ENCODE measurements around the gene TMEM140.
A peak's percentile ranks its signal among the peaks of the same experiment; 100 is the strongest.
"Not testable (repeated sequence)": the region's sequence is repeated elsewhere in the genome, so short reads cannot be mapped to it uniquely, and the experiment has no call there.

TMEM140 gene

DNA sequence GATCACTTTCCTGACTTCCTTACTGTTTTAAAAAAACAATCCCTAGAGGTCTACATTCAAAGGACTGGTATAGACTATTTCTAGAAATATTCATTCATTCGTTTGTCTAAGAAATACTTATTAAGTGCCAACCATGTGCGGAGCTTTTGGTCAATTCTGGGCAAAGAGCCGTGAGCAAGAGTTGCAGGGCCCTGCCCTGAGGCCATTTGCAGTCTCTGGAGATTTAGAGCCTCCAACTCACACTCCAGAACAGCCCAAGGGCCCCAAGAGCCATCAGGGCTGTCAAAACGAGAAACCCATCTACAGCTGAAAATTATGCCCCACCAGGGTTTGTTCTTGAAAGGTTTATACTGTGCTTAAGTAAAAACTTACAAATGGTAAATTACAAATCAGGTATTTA, 47.3 kb downstream of the TMEM140 start:
- DNase-seq (ENCODE audit: low spot score): no peak

DNA sequence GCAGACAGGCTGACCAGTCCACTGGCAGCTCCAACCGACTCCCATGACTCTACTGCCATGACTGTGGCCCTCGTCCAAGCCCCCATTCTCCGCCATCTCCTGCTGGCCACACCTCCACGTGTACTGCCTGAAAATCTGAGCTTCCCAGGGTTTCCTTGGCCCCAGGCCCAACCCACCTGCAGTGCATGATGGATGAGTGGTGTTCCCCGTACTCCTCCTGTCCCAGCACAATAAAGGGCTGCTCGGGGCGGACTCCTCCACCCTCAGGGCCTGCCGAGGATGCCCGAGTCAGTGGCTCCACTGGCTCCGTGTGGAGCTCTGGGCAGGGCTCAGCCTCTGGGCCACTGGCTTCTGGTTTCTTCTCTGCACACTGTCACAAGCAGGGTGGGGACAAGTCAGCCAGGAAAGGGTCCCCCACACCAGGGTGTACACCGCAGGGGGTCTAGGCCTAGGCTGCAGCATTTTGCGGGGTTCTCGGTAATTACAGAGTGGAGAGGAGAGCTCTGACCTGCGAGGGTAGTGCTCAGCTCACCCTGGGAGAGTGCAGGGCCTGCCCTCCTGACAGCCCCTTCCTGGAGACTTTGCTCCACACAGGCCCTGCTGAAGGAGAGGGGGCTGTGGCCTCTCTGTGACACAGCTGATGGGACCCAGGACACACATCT, 48.2 kb downstream of the TMEM140 start:
- no peak for DNase-seq (ENCODE audit: low spot score)

DNA sequence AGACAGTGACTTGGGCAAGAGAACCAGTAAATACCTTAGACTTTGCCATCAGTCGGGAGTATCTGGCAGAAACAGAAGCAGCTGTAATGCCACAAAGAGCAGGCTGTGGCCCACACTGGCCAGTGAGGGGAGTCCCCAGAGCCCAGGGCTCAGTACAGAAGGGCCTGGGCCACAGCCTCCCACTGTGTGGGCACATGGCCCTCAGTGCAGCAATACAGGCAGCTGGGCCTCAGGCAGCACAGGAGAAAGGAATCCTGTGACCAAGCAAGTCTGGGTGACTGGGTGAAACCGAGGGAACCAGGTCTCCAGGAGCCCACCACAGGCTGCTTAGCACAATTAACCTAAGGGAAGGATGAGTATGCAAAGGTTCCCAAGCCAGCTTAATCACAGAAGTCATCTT, 49.5 kb downstream of the TMEM140 start:
- no peak for DNase-seq (ENCODE audit: low spot score)

DNA sequence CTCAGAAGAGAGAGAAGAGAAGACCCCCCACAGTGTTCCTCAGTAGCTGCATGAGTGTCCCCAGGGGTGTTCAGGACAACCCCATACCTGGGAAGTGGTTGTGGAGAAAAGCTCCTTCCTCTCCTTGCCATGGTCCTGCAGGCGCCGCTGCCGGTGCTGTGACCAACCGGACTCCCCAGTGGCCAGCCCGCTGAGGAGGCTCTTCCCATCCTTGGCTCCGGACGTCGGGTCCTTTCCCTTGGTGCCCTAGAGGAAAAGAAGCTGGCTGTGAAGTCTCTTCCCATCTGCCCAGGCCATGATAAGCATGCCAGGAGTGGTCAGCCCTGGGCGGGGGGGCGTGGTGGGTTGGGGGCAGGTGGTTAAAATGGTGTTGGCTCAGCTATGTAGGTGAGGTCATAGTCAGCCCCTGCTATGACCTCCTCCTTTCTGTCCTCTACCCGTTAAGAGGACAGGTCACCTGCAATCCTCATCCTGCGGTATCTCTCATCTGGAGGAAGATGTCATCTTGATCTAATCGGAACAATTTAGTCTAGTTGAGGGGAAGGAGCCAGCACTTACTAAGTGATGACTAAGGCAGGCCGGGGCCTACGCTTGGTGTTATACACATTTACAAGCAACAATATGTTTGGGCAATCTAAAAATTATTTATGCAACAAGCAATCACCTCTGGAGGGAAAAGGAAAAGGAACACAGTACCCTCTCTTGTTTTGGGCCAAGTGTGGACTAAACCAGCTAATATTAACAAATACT, 50.2 kb downstream of the TMEM140 start:
- no peak for DNase-seq (ENCODE audit: low spot score)

DNA sequence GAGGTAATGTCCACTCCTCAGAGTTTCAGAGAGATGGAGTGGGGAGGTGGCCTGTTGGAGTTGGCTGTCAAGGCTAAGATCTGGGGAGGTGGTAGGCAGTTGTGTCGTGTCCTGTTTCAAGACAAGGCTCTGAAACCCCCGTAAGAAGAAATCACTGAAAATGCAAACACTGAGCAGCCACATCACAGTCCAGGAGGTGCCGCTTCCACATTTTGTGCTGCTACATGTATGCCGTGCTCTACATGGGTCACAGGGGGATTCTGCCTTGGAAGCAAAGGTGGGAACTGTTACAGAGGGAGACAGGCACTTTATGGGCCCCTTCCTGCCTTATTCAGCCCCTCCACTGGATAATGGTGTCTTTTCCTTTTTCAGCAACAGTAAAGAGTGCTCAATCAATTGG, 51.6 kb downstream of the TMEM140 start:
- no peak for DNase-seq (ENCODE audit: low spot score)

DNA sequence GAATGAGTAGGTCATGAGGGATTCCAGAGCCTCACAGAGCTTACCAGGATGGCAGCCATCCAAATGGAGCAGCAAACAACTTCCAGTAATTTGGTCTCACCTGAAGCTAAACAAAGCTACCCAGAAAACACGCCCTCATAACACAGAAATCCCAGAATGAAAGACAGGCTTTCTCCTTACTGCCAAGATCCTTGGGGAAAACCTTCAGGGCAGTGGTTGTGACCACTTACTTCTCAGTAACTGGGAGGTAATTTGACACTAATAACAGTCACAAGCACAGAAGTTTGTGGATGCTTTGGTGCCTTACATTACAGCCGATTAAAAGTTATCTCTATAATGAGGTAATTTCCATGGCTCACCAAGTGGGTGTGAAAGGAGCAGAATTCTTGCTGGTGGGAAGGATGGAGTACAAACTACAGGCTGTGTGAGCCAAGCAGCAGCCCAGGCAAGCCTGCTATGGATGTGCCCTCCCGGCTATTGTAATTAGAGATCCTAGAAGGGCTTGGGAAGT, 53.0 kb downstream of the TMEM140 start:
- no peak for DNase-seq (ENCODE audit: low spot score)

DNA sequence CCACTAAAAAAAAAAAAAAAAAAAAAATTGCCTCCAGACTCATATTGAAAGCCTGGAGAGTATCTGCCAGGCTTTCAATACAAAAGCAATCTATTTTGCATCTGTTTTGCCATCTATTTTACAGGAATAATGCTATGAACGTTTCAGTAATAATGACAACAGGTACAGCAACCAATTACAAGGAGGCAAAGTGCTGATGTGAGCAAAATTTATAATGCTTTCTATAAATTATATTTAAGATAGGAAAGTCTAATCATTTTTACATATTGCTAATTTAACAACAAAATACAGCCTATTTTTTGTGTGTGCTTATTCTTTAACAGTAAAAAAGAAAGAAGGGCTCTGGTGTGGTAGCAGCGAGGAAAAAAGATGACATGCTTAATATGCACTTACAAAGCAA, 53.5 kb downstream of the TMEM140 start:
- DNase-seq (ENCODE audit: low spot score): no peak

DNA sequence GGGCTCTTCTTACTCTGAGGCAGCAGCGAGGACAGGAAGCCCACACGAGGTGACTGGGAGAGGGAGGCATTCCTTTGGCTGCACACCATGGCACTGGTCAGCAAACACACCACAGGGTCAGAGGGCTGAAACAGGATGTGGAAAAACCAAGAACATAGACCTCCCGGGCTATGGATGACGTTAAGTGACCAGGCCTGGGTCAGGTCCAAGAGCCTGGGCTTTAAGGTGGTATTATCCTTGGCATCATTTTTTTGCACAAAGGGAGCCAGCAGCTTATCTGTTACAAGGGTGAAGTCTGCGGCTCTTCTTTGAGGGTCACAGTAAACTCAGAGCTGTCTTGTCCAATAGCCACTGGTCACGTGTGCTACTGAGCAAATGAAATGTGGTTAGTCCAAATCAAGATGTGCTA, 56.5 kb downstream of the TMEM140 start:
- no peak for DNase-seq (ENCODE audit: low spot score)

DNA sequence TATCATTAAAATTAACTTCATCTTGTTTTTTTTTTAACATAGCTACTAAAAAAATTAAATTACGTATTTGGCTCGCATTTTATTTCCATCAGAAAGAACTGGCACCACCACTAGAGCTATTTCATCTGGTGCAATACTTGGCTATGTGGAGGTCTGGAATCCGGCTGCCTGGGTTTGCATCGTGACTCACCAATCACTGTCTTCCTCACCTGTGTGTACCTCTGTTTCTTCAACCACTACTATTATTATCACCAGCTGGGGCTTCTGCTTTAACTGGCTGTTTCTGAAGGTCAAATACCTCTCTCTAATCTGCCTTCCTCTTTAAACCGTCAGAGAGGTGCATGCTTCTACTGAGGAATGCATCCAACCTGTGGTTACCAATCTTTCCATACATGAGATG, 57.0 kb downstream of the TMEM140 start:
- DNase-seq (ENCODE audit: low spot score): no peak

DNA sequence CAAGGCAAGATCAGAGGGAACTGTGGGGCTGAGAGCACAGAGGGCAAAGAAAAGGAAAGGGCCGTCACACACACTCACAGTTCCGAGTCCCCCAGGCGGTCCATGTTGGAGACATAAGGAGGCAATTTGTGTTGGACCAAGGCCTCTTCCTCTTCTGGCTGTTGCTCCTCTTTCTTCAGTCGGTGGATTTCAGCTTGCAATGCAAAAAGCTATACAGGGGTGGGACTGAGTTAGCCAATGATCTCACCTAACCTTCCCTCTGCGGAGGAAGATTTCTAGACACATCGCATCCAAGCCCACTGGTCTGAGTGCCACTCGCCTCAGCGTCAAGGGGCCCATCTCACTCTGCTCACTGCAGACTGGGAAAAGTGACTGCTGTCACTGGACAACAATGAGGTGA, 58.0 kb downstream of the TMEM140 start:
- DNase-seq (ENCODE audit: low spot score): no peak

DNA sequence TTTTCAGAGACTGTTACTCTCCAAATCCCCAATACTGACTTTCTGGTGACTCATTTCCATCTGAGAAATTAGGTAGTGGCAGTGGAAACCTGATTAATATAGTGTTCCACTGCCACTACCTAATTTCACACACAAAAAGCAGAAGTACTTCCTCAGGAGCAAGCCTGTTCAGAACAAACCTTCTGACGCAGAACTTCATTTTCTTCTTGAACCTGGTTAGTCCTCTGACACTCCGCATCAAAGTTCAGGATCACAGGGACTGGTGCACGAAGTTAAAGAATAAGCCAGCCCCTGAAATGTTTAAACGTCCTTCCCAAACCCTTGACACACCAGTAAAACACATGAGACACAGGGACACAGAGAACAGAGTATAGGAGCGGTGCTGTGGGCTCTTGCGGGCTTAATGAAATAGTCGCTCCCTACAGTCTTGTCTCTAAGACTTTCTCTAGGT, 59.1 kb downstream of the TMEM140 start:
- no peak for DNase-seq (ENCODE audit: low spot score)

DNA sequence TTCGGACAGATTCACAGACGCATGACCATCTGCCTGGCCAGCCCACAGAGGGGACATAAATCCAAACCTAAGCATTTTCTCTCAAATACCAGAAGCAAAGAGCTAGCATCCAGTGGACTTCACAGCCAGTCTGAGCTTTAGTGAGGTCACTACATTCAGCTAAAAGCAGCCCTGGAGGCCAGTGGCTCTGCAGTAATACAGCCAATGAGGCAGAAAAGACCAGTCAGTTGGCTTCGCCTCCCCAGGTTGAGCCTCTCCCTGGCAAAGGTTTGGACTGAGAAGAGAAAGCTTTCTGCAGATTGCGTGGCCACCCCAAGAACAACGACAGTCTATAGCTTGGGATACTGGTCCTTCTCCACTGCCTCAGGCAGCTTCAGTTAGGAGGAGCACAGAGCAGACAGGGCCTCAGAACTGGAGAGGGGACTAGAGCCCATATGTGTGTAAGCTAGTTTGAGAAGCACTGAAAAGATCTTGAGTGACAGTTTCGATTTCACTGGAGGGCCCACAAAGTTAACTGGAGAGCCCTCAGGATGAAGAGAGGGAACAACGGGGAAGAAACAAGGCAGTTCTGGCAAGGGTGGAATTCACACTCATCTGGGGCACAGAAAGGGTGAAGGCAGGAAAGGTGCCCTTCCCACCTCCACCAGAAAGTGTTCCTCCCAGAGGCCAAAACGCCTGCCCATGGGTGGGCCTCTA, 59.7 kb downstream of the TMEM140 start:
- no peak for DNase-seq (ENCODE audit: low spot score)

DNA sequence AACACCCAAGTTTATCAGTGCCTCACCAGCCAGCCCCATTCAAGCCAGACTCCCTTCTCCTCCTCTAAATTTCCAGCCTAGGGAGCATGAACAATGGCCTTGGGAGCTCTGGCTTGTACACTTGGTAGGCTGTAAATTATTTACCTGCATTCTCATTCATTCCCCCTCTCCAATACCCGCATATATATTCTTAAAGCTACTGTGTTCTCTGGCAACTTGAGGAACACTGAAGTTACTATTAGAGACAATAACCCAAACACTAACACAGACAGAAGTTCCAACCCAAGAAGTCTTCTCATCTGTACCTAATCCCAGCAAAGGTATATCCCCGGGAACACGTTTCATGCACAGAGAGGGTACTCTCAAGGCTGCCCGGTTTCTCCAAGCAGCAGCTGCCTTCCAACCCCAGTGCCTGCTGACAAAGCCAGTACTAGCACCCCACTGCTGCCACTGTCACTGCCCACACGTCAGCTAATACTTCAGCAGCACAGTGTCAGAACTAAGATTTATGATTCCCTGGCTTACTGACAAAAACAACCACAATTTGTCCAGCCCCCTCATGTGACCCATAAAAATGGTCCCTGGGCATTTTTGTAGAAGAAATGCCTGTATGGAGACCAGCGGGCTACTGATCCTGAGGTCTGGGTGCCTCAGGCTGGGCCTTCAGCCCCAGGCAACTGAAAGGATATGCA, 60.4 kb downstream of the TMEM140 start:
- DNase-seq (ENCODE audit: low spot score): no peak

DNA sequence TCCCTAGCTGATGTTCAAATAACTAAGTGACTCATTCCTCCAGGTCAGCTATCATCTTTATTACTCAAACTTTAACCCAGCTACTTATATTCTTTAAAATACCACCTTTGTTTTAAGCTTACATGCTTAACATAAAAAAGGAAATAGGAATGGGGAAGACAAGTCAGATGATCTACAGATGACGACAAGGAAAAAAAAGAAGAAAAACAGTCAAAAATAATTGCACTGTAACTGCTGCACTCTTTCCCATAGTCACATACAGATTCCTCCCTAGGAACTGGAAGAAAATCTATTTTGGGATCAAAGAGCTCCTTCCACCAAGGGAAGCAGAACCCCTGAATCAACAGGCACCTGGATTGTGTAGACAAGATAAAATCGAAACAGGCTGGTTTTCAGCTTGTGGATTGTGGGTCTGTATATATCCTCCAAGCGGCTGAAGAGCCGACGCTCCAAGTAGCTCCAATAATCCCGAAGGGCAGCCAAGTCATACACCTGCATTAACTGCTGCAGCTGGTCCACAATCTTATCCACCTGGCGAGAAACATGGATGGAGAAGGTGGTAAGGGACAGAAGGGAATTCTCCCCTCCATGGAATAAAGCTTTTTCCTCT, 61.5 kb downstream of the TMEM140 start:
- no peak for DNase-seq (ENCODE audit: low spot score)

DNA sequence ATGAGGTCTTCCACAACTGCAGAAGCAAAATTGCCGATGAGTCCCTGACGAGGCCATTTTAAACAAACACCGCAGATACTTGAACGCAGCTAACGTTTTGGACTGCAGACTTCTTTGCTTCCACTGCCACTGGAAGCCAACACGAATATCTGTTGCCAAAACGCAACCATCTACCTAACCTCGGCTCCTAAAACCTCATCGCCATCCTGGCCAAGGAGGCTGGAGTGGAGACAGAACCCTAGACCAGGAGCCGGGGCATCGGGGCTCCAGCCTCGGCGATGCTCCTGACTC, 63.0 kb downstream of the TMEM140 start:
- peak; percentile 73 for DNase-seq (ENCODE audit: low spot score)

DNA sequence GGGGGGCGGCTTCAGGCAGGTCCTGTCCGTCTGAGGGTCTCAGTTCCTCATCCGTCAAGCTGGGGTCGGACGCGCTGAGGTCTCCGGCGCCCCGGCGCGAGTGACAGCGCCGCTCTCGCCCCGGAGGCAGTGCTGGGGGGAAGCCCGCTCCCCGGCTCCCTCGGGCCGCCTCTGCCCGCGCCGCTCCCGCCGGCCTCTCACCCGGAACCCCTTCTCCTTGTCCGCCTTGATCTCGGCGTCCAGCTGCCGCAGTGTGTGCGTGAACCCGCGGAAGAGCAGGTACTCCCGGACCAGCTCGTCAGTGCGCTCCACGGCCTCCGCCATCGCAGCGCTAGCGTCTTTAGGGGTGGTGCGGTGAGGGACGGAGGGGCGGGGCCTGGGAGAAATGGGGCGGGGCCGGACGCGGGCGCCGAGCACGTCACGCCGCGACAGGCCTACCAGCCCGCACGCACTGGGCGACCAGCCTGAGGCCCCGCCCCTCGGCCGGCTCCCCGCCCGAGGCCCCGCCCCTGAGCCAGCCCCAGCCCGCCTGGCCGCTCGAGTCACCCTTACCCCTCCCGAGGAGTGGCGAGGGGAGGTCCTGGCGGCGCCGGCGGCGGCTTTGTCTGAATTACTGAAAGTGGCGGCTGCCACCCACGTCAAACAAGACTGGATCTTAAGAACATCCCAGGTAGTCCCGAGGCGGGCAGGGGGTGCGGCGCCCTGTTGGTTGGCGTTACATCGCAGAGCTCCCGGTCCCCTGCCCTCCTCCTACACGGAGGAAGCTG, 63.5 kb downstream of the TMEM140 start, which contains the start of gene WDR91:
Gene WDR91, minus strand, starts transcription at position 348 of the 767 bp plus-strand sequence. Its CDS starts 24 bp downstream, at position 324.
- peak; percentile 99 for DNase-seq (ENCODE audit: low spot score)

DNA sequence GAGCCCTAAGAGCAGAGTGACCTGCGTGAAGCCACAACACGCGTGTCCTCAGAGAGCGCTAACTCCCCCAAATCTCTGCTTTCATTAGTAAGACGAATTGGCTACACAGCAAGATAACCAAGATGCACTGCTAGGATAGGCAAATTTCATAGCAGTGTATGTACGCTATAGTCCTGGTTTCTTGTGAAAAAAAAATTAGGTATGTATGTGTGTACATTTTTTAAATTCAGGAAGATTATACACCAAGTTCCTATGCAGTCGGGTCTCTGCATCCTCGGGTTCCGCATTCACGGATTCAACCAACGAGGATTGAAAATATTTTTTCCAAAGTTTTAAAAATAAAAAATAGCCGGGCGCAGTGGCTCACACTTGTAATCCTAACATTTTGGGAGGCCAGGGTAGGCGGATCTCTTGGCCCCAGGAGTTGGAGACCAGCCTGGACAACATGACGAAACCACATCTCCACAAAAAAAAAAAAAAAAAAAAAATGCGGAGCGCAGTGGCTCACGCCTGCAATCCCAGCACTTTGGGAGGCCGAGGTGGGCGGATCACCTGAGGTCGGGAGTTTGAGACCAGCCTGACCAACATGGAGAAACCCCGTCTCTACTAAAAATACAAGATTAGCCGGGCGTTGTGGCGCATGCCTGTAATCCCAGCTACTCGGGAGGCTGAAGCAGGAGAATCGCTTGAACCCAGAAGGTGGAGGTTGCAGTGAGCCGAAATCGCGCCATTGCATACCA, 64.2 kb downstream of the TMEM140 start:
- DNase-seq (ENCODE audit: low spot score): not testable (repeated sequence)

DNA sequence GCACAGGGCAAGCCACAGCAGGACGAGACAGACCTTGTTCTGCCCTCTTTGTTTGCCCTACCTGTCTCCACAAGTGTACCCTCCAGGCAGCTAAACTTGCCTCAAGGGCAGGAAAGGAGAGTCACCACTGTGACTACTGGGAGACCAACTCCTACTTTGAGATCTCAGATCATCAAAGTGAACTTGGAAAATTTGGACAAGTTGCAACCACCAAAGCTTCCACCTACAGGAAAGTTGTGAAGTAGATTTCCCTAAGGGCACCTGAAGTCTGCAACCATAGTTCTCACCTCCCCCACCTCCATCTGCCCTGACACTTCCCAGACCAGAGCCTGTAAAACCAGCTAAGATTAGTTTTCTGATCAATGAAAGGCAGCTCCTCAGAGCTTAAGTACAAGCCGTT, 66.0 kb downstream of the TMEM140 start:
- DNase-seq (ENCODE audit: low spot score): no peak

DNA sequence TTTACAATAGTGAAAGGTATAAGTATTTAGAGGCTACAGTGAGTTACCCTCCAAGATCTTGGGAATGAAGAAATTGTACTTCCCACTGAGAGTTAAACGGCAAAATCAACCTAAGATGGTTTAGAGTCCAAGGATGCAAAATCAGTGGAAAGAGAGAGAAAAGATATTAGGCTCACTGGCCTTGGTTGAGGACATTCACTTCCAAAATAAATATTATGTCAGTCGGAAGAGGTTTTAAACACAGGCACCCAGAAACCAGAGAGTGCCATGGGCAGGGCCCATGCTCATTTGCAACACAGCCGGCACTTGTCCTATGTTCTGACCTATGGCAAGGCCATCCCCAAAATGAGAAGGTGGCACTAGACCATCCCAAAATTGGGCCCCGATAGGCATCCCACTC, 67.3 kb downstream of the TMEM140 start:
- no peak for DNase-seq (ENCODE audit: low spot score)

DNA sequence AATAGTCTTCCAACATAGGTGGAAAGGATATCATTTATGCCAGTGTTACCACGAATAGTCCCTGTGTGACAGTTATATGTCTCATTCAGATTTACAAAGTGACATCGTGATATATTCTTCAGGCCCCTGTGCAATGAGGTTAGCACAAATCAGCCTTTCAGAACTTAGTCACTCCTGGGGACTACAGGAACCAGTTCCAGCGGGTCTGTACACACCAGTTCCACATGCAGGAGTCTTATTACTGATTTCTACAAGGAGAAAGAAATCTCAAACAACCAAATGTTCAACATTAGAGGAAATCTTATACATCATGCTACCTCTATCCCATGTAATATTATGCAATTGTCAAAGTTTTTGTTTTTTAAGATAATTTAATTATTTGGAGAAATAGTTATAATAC, 67.8 kb downstream of the TMEM140 start:
- DNase-seq (ENCODE audit: low spot score): no peak
